OCI-LY3 (cell line): ENCODE measurements around the gene SLC9B2.

Source experiments
- H2AFZ ChIP-seq: fragments of 200-600, 300-600 bp; shearing (Covaris generic); 2 replicates; pipeline ENCODE4 v1.6.0; 2014; ENCODE audit warnings: antibody characterized with exemption, low read depth, low read length
- H3K27ac ChIP-seq: fragments of 200-600, 300-600 bp; sonication (generic); 2 replicates; pipeline ENCODE4 v1.5.1; 2014; ENCODE audit warnings: mild to moderate bottlenecking, low read length, moderate library complexity, mixed read lengths
- H3K27me3 ChIP-seq: fragments of 200-600, 300-600 bp; sonication (generic); 2 replicates; pipeline ENCODE4 v1.6.1; 2014; ENCODE audit warnings: low read depth, low read length, mixed read lengths
- H3K36me3 ChIP-seq: fragments of 200-600, 300-600 bp; sonication (generic); replicated peaks from 2 replicates; pipeline ENCODE3; 2014; ENCODE audit warnings: low read depth, low read length, mixed read lengths
- H3K4me1 ChIP-seq: fragments of 300-600, 200-600 bp; sonication (generic); 2 replicates; pipeline ENCODE4 v1.6.1; 2014; ENCODE audit warnings: low read length, mixed read lengths
- H3K4me2 ChIP-seq: fragments of 200-600, 300-600 bp; sonication (generic); 2 replicates; pipeline ENCODE4 v1.6.1; 2014; ENCODE audit warnings: low read length, mixed read lengths
- H3K4me3 ChIP-seq: fragments of 300-600, 200-600 bp; sonication (generic); 2 replicates; pipeline ENCODE4 v1.5.1; 2014; ENCODE audit warnings: antibody characterized with exemption, mild to moderate bottlenecking, low read length, moderate library complexity
- H3K79me2 ChIP-seq: fragments of 300-600, 200-600 bp; shearing (Covaris generic); 2 replicates; pipeline ENCODE4 v1.6.1; 2014; ENCODE audit warnings: mild to moderate bottlenecking, low read length, mixed read lengths
- H3K9ac ChIP-seq: fragments of 300-600, 200-600 bp; shearing (Covaris generic); 2 replicates; pipeline ENCODE4 v1.6.0; 2014; ENCODE audit warnings: mild to moderate bottlenecking, low read length, moderate library complexity
- H3K9me3 ChIP-seq: fragments of 200-600, 300-600 bp; shearing (Covaris generic); 2 replicates; pipeline ENCODE4 v1.6.1; 2014; ENCODE audit warnings: low read length, mixed read lengths; ENCODE audit not compliant: insufficient read depth
- H4K20me1 ChIP-seq: fragments of 200-600, 300-600 bp; sonication (generic); 2 replicates; pipeline ENCODE4 v1.6.1; 2016; ENCODE audit warnings: low read length, mixed read lengths; ENCODE audit not compliant: insufficient read depth
- EZH2phosphoT487 ChIP-seq: fragments of 200-600 bp; shearing (Covaris generic); IDR thresholded peaks from 2 replicates; pipeline ENCODE4 v1.6.1; 2018; ENCODE audit warnings: antibody characterized with exemption, mixed run types, low read depth
- TF ChIP-seq, protein P1 (sequence below): fragments of 200-600, 300-600 bp; sonication (generic); IDR thresholded peaks from 2 replicates; pipeline ENCODE4 v1.5.1; 2014; ENCODE audit warnings: antibody characterized with exemption, low read length, low read depth

SLC9B2 gene

DNA sequence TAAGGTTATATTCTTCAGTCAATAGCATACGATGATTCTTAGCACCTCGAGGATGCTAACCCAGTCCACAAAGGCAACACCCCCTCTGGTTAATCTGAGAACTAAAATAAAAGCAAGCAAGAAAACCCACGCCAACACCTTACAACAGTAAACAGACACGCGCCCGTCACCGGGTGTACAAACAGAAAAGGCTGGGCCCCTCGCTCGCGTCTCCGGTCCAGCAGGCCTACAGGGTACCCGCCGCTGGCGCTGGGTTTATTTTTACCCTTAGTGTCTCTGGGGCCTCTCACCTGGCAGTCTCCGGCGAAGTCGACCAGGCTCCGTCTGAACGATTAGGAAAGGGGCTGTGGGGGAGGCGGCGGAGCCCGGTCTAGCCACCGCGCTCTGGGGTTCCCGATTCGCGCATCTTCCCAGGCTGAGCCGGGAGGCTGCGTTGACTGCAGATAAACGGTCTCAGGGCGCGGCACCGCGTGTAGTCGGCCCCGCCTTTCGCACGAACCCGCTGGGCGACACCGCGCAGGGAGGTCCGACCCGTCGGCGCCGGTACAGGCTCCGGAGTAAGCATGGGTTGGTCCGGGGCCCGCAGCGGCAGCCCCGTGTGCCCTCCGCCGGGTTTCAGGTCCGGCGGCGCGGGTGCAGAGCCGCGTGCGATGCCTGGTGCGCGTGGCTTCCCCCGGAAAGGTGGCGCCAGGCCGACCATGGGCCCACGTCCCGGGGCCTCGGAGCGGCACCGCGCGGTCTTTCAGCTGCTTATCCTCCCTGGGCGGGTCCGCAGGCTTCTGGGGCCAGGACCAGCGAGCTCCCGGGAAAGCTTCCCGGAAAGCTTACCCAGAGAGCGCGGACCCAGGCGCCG, 441 bp downstream of the SLC9B2 start:
- peak overlapping the region; percentile 92 for H3K4me3 ChIP-seq
- H3K4me2 ChIP-seq, result peak overlapping the region; percentile 86
- H4K20me1 ChIP-seq, result peaks cover 10% of the 10 kb centered on the region
- H3K4me1 ChIP-seq, result peaks cover 36% of the 10 kb centered on the region
- H3K79me2 ChIP-seq, result peaks cover 45% of the 10 kb centered on the region
- no peaks in the 10 kb centered on the region for H3K9me3 ChIP-seq
- peak overlapping the region; percentile 58 for H3K27ac ChIP-seq
- no peak for TF ChIP-seq EZH2phosphoT487
- TF ChIP-seq, protein P1, sequence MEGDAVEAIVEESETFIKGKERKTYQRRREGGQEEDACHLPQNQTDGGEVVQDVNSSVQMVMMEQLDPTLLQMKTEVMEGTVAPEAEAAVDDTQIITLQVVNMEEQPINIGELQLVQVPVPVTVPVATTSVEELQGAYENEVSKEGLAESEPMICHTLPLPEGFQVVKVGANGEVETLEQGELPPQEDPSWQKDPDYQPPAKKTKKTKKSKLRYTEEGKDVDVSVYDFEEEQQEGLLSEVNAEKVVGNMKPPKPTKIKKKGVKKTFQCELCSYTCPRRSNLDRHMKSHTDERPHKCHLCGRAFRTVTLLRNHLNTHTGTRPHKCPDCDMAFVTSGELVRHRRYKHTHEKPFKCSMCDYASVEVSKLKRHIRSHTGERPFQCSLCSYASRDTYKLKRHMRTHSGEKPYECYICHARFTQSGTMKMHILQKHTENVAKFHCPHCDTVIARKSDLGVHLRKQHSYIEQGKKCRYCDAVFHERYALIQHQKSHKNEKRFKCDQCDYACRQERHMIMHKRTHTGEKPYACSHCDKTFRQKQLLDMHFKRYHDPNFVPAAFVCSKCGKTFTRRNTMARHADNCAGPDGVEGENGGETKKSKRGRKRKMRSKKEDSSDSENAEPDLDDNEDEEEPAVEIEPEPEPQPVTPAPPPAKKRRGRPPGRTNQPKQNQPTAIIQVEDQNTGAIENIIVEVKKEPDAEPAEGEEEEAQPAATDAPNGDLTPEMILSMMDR, result no peak
- H3K36me3 ChIP-seq, result peaks cover 22% of the 10 kb centered on the region
- peak overlapping the region; percentile 85 for H2AFZ ChIP-seq
- peak overlapping the region; percentile 88 for H3K9ac ChIP-seq
- no peaks in the 10 kb centered on the region for H3K27me3 ChIP-seq

DNA sequence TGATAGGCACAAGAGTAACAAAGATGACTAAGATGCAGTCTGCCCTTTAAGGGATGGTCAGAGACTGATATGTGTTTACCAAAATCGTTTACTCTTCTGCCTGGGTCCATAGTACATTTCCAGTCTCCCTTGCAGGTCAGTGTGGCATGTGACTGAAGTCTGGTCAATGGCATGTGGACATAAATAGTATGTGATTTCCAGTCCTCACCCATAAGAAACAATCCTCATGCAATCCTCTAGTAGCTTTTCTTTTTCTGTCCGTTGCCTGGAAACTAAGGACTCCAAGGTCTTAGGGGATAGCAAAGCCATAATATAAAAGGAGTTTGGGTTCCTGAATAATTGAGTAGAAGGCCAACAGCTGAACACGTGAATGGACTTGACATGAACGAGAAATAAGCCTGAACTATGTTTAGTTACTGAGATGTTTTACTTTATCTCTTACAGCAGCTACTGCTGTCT, 1.1 kb downstream of the SLC9B2 start:
- Histone ChIP-seq H4K20me1 (peaks cover 10% of the 10 kb centered on the region), H2AFZ (peak overlapping the region; percentile 85; the same call in 1 of the 2 replicates), H3K79me2 (peaks cover 45% of the 10 kb centered on the region), H3K27ac (peak overlapping the region; percentile 58), H3K4me3 (peak overlapping the region; percentile 92), H3K9me3 (no peaks in the 10 kb centered on the region), H3K9ac (peak overlapping the region; percentile 88), H3K4me2 (peak overlapping the region; percentile 86), H3K4me1 (peaks cover 32% of the 10 kb centered on the region), H3K36me3 (peaks cover 22% of the 10 kb centered on the region), H3K27me3 (no peaks in the 10 kb centered on the region)
- TF ChIP-seq, protein P1, result no peak
- no peak for TF ChIP-seq EZH2phosphoT487

DNA sequence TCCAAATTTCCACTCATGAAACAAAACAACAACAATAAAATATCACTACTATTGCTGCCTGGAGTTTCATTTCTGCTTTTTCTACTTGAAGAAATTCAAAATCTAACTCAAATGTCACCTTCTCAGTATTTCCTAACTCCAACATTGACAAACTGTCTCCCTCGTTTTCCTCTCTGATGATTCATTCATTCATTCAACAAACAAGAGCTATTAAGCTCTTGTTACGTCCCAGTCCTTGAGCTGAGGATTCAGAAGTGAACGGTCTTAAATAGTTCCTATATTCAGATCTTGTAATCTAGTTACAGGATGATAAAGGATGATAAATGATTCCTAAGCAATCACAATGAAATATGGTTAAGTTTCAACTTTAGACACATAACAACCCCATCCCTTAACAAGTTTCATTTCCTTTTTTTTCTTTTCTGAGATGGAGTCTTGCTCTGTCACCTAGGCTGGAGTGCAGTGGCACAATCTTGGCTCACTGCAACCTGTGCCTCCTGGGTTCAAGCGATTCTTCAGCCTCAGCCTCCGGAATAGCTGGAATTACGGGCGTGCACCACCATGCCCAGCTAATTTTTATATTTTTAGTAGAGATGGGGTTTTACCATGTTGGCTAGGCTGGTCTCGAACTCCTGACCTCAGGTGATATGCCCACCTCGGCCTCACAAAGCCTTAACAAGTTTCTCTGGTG, 1.7 kb downstream of the SLC9B2 start:
- Histone ChIP-seq H3K27ac (no peak overlapping the region), H3K4me2 (peak overlapping the region; percentile 86), H3K4me1 (peaks cover 26% of the 10 kb centered on the region), H3K36me3 (peaks cover 22% of the 10 kb centered on the region), H3K79me2 (peaks cover 50% of the 10 kb centered on the region), H2AFZ (no peak overlapping the region), H3K27me3 (no peaks in the 10 kb centered on the region), H3K4me3 (peak overlapping the region; percentile 92), H3K9me3 (no peaks in the 10 kb centered on the region), H4K20me1 (peaks cover 10% of the 10 kb centered on the region), H3K9ac (peak overlapping the region; percentile 88; the same call in 1 of the 2 replicates)
- TF ChIP-seq, protein P1, result no peak

DNA sequence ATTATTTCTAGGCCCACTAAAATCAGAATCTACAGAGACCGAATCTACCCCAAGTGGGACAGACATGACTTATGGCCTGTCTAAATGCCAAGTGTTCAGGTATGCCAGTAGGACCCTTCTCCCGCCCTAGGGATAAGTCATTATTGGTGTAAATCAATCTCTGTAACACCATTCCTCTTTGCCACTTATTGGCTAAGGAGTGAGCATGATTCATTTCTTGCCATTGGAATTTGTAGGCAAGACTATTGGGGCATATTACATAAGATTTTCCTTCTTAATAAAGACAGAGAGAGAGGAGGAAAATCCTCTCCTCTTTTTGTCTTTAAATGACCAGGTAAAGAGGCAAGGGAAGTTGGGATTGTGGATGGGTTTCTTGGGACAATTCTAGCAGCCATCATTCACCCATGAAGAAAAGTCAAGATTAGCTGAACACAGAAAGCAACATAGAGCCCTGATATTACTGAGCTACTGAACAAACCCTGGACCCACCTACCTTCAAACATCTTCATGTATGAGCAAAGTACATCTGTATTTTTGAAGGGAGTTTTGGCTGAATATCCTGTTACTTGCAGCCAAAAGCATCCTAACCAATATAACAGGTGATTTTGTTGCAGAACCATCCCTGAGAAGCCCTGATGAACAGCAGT, 2.6 kb downstream of the SLC9B2 start:
- H3K36me3 ChIP-seq, result peaks cover 22% of the 10 kb centered on the region
- H3K27ac ChIP-seq, result no peak overlapping the region
- H3K4me2 ChIP-seq, result peak overlapping the region; percentile 86; the same call in 1 of the 2 replicates
- no peak overlapping the region for H3K4me3 ChIP-seq
- no peak for TF ChIP-seq EZH2phosphoT487
- TF ChIP-seq, protein P1, result no peak
- no peaks in the 10 kb centered on the region for H3K9me3 ChIP-seq
- H3K27me3 ChIP-seq, result no peaks in the 10 kb centered on the region
- H3K9ac ChIP-seq, result no peak overlapping the region
- peaks cover 56% of the 10 kb centered on the region for H3K79me2 ChIP-seq
- peaks cover 10% of the 10 kb centered on the region for H4K20me1 ChIP-seq
- H2AFZ ChIP-seq, result no peak overlapping the region
- peaks cover 21% of the 10 kb centered on the region for H3K4me1 ChIP-seq
